ENCODE results near the gene CTPS2. TPM values are rescaled to one million over a fixed set of nuclear protein-coding genes. Genes with fewer than 3 reads are reported as not detected.

Gene CTPS2
- total and polyA plus RNA-seq, 10 of the 15 experiments (the other 5 are each of a cell fraction or from before 2014, with no cell fraction given): 5.9 to 17.8 (median 14.2) TPM

DNA sequence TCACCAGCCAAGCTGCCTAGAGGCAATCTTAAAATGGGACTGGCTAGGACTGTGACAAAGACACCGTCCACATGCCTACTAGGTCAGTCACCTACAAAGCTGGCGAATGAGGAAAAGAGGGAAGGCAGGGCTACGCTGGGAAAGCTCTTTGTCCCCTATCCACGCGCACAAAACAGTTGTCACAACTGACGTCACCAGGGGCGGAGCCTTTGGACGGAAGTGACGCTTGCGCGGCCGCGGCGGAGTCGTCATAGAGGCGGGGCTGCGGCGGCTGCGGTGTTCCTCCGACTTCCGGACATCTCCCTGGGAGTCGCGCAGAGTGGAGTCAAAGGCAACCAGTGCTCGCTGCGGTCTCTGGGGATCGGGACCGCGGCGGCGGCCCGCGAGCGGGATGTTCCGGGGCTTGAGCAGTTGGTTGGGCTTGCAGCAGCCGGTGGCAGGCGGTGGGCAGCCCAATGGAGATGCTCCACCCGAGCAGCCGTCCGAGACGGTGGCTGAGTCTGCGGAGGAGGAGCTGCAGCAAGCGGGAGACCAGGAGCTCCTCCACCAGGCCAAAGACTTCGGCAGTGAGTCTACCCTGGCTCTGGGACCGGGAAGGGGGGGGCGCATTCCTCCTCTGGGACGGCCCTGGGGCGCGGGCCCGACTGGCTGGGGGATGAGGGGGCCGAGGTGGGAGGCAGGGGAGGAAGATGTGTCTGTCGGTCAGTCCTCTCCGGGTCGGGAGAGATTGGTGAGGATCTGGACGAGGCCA, 7.0 kb upstream of the CTPS2 start, which contains the start of gene SYAP1 (continued):
- TF ChIP-seq, protein P1, sequence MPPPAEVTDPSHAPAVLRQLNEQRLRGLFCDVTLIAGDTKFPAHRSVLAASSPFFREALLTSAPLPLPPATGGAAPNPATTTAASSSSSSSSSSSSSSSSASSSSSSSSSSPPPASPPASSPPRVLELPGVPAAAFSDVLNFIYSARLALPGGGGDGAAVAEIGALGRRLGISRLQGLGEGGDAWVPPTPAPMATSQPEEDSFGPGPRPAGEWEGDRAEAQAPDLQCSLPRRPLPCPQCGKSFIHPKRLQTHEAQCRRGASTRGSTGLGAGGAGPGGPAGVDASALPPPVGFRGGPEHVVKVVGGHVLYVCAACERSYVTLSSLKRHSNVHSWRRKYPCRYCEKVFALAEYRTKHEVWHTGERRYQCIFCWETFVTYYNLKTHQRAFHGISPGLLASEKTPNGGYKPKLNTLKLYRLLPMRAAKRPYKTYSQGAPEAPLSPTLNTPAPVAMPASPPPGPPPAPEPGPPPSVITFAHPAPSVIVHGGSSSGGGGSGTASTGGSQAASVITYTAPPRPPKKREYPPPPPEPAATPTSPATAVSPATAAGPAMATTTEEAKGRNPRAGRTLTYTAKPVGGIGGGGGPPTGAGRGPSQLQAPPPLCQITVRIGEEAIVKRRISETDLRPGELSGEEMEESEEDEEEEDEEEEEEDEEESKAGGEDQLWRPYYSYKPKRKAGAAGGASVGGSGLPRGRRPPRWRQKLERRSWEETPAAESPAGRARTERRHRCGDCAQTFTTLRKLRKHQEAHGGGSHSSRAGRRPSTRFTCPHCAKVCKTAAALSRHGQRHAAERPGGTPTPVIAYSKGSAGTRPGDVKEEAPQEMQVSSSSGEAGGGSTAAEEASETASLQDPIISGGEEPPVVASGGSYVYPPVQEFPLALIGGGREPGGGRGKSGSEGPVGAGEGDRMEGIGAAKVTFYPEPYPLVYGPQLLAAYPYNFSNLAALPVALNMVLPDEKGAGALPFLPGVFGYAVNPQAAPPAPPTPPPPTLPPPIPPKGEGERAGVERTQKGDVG (CRISPR knock-in tag; IDR thresholded peaks at IDR 0.05): no peak
- no peak for TF ChIP-seq BMI1 (IDR thresholded peaks at IDR 0.05; ENCODE audit: borderline replicate concordance)
- peak; percentile 96 for TF ChIP-seq CBFB (IDR thresholded peaks at IDR 0.05; ENCODE audit: low read depth)
- no peak for TF ChIP-seq YY1 (IDR thresholded peaks at IDR 0.05; ENCODE audit: low read depth, low read length)
- 0 out of 2 replicates have a peak, but pooled peaks have one; percentile 20 for TF ChIP-seq ZNF384 (IDR thresholded peaks at IDR 0.05; ENCODE audit: borderline replicate concordance, low read depth, low read length)
- TF ChIP-seq SMC3 (IDR thresholded peaks at IDR 0.05; ENCODE audit: borderline replicate concordance, low read length): no peak
- no peak for TF ChIP-seq MYC (IDR thresholded peaks at IDR 0.05; ENCODE audit: insufficient read depth, insufficient read length, insufficient replicate concordance, low read length, severe bottlenecking)
- peak; percentile 88 for TF ChIP-seq PML (IDR thresholded peaks at IDR 0.05; ENCODE audit: low read length)
- TF ChIP-seq NR2C1 (IDR thresholded peaks at IDR 0.05): no peak
- peak; percentile 91 for TF ChIP-seq MLLT1 (IDR thresholded peaks at IDR 0.05)
- TF ChIP-seq, protein P2, sequence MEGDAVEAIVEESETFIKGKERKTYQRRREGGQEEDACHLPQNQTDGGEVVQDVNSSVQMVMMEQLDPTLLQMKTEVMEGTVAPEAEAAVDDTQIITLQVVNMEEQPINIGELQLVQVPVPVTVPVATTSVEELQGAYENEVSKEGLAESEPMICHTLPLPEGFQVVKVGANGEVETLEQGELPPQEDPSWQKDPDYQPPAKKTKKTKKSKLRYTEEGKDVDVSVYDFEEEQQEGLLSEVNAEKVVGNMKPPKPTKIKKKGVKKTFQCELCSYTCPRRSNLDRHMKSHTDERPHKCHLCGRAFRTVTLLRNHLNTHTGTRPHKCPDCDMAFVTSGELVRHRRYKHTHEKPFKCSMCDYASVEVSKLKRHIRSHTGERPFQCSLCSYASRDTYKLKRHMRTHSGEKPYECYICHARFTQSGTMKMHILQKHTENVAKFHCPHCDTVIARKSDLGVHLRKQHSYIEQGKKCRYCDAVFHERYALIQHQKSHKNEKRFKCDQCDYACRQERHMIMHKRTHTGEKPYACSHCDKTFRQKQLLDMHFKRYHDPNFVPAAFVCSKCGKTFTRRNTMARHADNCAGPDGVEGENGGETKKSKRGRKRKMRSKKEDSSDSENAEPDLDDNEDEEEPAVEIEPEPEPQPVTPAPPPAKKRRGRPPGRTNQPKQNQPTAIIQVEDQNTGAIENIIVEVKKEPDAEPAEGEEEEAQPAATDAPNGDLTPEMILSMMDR (IDR thresholded peaks at IDR 0.05 in 2 of 3, conservative IDR thresholded peaks at IDR 0.05 in 1 of 3; ENCODE audit: control insufficient read depth in 2 of 3, extremely low read depth in 1 of 3, insufficient read depth in 1 of 3, low read depth in 3 of 3, low read length in 3 of 3): no peak
- no peak for TF ChIP-seq ZSCAN29 (IDR thresholded peaks at IDR 0.05)
- peak; percentile 98 for TF ChIP-seq NBN (IDR thresholded peaks at IDR 0.05)
- TF ChIP-seq, protein P3, sequence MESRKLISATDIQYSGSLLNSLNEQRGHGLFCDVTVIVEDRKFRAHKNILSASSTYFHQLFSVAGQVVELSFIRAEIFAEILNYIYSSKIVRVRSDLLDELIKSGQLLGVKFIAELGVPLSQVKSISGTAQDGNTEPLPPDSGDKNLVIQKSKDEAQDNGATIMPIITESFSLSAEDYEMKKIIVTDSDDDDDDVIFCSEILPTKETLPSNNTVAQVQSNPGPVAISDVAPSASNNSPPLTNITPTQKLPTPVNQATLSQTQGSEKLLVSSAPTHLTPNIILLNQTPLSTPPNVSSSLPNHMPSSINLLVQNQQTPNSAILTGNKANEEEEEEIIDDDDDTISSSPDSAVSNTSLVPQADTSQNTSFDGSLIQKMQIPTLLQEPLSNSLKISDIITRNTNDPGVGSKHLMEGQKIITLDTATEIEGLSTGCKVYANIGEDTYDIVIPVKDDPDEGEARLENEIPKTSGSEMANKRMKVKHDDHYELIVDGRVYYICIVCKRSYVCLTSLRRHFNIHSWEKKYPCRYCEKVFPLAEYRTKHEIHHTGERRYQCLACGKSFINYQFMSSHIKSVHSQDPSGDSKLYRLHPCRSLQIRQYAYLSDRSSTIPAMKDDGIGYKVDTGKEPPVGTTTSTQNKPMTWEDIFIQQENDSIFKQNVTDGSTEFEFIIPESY (IDR thresholded peaks at IDR 0.05): no peak
- TF ChIP-seq, protein P4, sequence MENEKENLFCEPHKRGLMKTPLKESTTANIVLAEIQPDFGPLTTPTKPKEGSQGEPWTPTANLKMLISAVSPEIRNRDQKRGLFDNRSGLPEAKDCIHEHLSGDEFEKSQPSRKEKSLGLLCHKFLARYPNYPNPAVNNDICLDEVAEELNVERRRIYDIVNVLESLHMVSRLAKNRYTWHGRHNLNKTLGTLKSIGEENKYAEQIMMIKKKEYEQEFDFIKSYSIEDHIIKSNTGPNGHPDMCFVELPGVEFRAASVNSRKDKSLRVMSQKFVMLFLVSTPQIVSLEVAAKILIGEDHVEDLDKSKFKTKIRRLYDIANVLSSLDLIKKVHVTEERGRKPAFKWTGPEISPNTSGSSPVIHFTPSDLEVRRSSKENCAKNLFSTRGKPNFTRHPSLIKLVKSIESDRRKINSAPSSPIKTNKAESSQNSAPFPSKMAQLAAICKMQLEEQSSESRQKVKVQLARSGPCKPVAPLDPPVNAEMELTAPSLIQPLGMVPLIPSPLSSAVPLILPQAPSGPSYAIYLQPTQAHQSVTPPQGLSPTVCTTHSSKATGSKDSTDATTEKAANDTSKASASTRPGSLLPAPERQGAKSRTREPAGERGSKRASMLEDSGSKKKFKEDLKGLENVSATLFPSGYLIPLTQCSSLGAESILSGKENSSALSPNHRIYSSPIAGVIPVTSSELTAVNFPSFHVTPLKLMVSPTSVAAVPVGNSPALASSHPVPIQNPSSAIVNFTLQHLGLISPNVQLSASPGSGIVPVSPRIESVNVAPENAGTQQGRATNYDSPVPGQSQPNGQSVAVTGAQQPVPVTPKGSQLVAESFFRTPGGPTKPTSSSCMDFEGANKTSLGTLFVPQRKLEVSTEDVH (IDR thresholded peaks at IDR 0.05; ENCODE audit: low read depth, partially characterized antibody): peak; percentile 70
- TF ChIP-seq HDGF (IDR thresholded peaks at IDR 0.05): peak; percentile 65; the same call in 1 of the 2 replicates
- TF ChIP-seq SIX5 (IDR thresholded peaks at IDR 0.05; ENCODE audit: low read depth, low read length, severe bottlenecking): no peak
